Measurements from ENCODE around the gene RFX2.

The RFX2 gene

GRCh38 chr19:5952193-5953029 lies 157.9 kb downstream of the RFX2 start:
- DNase-seq (ENCODE audit: insufficient read length, low spot score), result no peak
- no peak for TF ChIP-seq CTCF (IDR thresholded peaks at IDR 0.05; ENCODE audit: insufficient read depth, missing control alignments)
- no peak for FAIRE-seq

- no peak for FAIRE-seq
- no peak for TF ChIP-seq CTCF (IDR thresholded peaks at IDR 0.05; ENCODE audit: insufficient read depth, missing control alignments)
- DNase-seq (ENCODE audit: insufficient read length, low spot score), result no peak
Measured at GRCh38 chr19:5951338-5951861, 158.9 kb downstream of the RFX2 start.

- TF ChIP-seq CTCF (IDR thresholded peaks at IDR 0.05; ENCODE audit: insufficient read depth, missing control alignments), result no peak
- DNase-seq (ENCODE audit: insufficient read length, low spot score) (no peak), FAIRE-seq (no peak)
Measured at GRCh38 chr19:5950741-5951140, 159.6 kb downstream of the RFX2 start.

- DNase-seq (ENCODE audit: insufficient read length, low spot score), result no peak
- no peak for TF ChIP-seq CTCF (IDR thresholded peaks at IDR 0.05; ENCODE audit: insufficient read depth, missing control alignments)
- FAIRE-seq, result no peak
Measured at GRCh38 chr19:5949792-5950305, 160.5 kb downstream of the RFX2 start.

- TF ChIP-seq CTCF (IDR thresholded peaks at IDR 0.05; ENCODE audit: insufficient read depth, missing control alignments), result no peak
- no peak for DNase-seq (ENCODE audit: insufficient read length, low spot score)
- no peak for FAIRE-seq
Measured at GRCh38 chr19:5948752-5949564, 161.3 kb downstream of the RFX2 start.

GRCh38 chr19:5947435-5947834 lies 162.9 kb downstream of the RFX2 start:
- no peak for DNase-seq (ENCODE audit: insufficient read length, low spot score)
- no peak for TF ChIP-seq CTCF (IDR thresholded peaks at IDR 0.05; ENCODE audit: insufficient read depth, missing control alignments)
- no peak for FAIRE-seq
